ENCODE data around the gene KRTAP6-3.

- TF ChIP-seq POLR2A (IDR thresholded peaks at IDR 0.05), result no peak
- no peak for TF ChIP-seq CTCF (IDR thresholded peaks at IDR 0.05)
Observed at GRCh38 chr21:30561264-30561895, 30.9 kb upstream of the KRTAP6-3 start, which contains the start of gene KRTAP19-7.

All from esophagus squamous epithelium (tissue), 4 donors.